ENCODE results near the gene TOP2B. TPM values are rescaled to one million over a fixed set of nuclear protein-coding genes. Genes with fewer than 3 reads are reported as not detected.

The TOP2B gene
- total and polyA plus RNA-seq, 9 of the 15 experiments (the other 6 are each of a cell fraction or from before 2014, with no cell fraction given) = 45.3 to 186 (median 134) TPM

DNA sequence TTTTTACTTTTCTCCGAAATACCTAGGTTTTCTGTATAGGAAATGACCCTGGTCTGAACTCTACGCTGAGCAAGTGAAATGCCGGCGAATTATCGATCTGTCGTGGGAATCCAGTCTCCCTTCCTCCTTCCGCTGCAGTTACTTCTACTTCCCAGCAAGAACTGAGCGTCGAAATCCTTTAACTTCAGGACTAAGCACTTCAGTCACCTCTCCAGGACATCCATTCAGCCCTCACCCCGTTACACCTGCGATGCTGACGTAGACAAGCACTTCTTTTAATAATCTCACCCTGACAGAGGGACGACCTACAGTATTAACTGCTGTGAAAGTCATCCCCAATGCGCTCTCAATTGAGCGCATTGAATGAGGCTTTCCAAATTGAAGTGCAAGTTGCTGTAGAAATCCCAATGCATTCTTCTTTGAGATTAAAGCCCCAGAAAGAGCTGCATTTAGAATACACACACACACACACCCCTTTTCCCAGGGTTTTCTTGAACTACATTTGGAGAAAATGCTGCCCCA lies 1.3 kb downstream of the TOP2B start (continued):
- TF ChIP-seq, protein P1, sequence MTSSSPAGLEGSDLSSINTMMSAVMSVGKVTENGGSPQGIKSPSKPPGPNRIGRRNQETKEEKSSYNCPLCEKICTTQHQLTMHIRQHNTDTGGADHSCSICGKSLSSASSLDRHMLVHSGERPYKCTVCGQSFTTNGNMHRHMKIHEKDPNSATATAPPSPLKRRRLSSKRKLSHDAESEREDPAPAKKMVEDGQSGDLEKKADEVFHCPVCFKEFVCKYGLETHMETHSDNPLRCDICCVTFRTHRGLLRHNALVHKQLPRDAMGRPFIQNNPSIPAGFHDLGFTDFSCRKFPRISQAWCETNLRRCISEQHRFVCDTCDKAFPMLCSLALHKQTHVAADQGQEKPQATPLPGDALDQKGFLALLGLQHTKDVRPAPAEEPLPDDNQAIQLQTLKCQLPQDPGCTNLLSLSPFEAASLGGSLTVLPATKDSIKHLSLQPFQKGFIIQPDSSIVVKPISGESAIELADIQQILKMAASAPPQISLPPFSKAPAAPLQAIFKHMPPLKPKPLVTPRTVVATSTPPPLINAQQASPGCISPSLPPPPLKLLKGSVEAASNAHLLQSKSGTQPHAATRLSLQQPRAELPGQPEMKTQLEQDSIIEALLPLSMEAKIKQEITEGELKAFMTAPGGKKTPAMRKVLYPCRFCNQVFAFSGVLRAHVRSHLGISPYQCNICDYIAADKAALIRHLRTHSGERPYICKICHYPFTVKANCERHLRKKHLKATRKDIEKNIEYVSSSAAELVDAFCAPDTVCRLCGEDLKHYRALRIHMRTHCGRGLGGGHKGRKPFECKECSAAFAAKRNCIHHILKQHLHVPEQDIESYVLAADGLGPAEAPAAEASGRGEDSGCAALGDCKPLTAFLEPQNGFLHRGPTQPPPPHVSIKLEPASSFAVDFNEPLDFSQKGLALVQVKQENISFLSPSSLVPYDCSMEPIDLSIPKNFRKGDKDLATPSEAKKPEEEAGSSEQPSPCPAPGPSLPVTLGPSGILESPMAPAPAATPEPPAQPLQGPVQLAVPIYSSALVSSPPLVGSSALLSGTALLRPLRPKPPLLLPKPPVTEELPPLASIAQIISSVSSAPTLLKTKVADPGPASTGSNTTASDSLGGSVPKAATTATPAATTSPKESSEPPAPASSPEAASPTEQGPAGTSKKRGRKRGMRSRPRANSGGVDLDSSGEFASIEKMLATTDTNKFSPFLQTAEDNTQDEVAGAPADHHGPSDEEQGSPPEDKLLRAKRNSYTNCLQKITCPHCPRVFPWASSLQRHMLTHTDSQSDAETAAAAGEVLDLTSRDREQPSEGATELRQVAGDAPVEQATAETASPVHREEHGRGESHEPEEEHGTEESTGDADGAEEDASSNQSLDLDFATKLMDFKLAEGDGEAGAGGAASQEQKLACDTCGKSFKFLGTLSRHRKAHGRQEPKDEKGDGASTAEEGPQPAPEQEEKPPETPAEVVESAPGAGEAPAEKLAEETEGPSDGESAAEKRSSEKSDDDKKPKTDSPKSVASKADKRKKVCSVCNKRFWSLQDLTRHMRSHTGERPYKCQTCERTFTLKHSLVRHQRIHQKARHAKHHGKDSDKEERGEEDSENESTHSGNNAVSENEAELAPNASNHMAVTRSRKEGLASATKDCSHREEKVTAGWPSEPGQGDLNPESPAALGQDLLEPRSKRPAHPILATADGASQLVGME (CRISPR knock-in tag; IDR thresholded peaks at IDR 0.05) = no peak
- TF ChIP-seq GATA2 (CRISPR knock-in tag; IDR thresholded peaks at IDR 0.05) (no peak), ZNF778 (CRISPR knock-in tag; IDR thresholded peaks at IDR 0.05) (no peak), TAF9B (IDR thresholded peaks at IDR 0.05; ENCODE audit: partially characterized antibody) (no peak), CBFA2T3 (IDR thresholded peaks at IDR 0.05) (0 out of 2 replicates have a peak, but pooled peaks have one; percentile 7), ZKSCAN8 (CRISPR knock-in tag; IDR thresholded peaks at IDR 0.05) (no peak), ZNF586 (CRISPR knock-in tag; conservative IDR thresholded peaks at IDR 0.05) (no peak), OTX1 (CRISPR knock-in tag; IDR thresholded peaks at IDR 0.05) (no peak), MIER1 (IDR thresholded peaks at IDR 0.05; ENCODE audit: low read depth) (no peak), TEAD1 (CRISPR knock-in tag; IDR thresholded peaks at IDR 0.05) (no peak; a peak in 1 of 4 replicates)
- TF ChIP-seq, protein P2, sequence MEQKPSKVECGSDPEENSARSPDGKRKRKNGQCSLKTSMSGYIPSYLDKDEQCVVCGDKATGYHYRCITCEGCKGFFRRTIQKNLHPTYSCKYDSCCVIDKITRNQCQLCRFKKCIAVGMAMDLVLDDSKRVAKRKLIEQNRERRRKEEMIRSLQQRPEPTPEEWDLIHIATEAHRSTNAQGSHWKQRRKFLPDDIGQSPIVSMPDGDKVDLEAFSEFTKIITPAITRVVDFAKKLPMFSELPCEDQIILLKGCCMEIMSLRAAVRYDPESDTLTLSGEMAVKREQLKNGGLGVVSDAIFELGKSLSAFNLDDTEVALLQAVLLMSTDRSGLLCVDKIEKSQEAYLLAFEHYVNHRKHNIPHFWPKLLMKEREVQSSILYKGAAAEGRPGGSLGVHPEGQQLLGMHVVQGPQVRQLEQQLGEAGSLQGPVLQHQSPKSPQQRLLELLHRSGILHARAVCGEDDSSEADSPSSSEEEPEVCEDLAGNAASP (IDR thresholded peaks at IDR 0.05) = no peak
- TF ChIP-seq, protein P3, sequence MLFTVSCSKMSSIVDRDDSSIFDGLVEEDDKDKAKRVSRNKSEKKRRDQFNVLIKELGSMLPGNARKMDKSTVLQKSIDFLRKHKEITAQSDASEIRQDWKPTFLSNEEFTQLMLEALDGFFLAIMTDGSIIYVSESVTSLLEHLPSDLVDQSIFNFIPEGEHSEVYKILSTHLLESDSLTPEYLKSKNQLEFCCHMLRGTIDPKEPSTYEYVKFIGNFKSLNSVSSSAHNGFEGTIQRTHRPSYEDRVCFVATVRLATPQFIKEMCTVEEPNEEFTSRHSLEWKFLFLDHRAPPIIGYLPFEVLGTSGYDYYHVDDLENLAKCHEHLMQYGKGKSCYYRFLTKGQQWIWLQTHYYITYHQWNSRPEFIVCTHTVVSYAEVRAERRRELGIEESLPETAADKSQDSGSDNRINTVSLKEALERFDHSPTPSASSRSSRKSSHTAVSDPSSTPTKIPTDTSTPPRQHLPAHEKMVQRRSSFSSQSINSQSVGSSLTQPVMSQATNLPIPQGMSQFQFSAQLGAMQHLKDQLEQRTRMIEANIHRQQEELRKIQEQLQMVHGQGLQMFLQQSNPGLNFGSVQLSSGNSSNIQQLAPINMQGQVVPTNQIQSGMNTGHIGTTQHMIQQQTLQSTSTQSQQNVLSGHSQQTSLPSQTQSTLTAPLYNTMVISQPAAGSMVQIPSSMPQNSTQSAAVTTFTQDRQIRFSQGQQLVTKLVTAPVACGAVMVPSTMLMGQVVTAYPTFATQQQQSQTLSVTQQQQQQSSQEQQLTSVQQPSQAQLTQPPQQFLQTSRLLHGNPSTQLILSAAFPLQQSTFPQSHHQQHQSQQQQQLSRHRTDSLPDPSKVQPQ (CRISPR knock-in tag; IDR thresholded peaks at IDR 0.05; ENCODE audit: borderline replicate concordance) = no peak
- TF ChIP-seq, protein P4, sequence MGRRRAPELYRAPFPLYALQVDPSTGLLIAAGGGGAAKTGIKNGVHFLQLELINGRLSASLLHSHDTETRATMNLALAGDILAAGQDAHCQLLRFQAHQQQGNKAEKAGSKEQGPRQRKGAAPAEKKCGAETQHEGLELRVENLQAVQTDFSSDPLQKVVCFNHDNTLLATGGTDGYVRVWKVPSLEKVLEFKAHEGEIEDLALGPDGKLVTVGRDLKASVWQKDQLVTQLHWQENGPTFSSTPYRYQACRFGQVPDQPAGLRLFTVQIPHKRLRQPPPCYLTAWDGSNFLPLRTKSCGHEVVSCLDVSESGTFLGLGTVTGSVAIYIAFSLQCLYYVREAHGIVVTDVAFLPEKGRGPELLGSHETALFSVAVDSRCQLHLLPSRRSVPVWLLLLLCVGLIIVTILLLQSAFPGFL (CRISPR knock-in tag; IDR thresholded peaks at IDR 0.05) = 0 out of 2 replicates have a peak, but pooled peaks have one; percentile 73
- TF ChIP-seq, protein P5, sequence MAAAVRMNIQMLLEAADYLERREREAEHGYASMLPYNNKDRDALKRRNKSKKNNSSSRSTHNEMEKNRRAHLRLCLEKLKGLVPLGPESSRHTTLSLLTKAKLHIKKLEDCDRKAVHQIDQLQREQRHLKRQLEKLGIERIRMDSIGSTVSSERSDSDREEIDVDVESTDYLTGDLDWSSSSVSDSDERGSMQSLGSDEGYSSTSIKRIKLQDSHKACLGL (CRISPR knock-in tag; IDR thresholded peaks at IDR 0.05; ENCODE audit: borderline replicate concordance, poor library complexity, severe bottlenecking) = no peak
